HEK293T (cell line): Measurements from ENCODE around the gene IL1RAPL1.

ENCODE experiments used
- ARNT ChIP-seq: fragments of 450-650 bp; IDR thresholded peaks from 2 replicates; pipeline ENCODE4 v1.6.1; 2017; ENCODE audit warnings: mild to moderate bottlenecking
- ELF4 ChIP-seq: fragments of 450-650 bp; IDR thresholded peaks from 2 replicates; pipeline ENCODE4 v1.6.1; 2017; ENCODE audit warnings: antibody characterized with exemption
- FOXK2 ChIP-seq: fragments of 450-650 bp; IDR thresholded peaks from 2 replicates; pipeline ENCODE4 v1.6.1; 2016; ENCODE audit warnings: mild to moderate bottlenecking
- NFRKB ChIP-seq: fragments of 450-650 bp; IDR thresholded peaks from 2 replicates; pipeline ENCODE4 v1.6.1; 2016; ENCODE audit warnings: mild to moderate bottlenecking, moderate library complexity
- SP1 ChIP-seq: fragments of 450-650 bp; IDR thresholded peaks from 2 replicates; pipeline ENCODE4 v1.6.1; 2017
- ZNF384 ChIP-seq: fragments of 450-650 bp; IDR thresholded peaks from 2 replicates; pipeline ENCODE4 v1.6.1; 2016
- TF ChIP-seq, protein P1 (sequence below): fragments of 450-650 bp; IDR thresholded peaks from 2 replicates; pipeline ENCODE4 v1.6.1; 2016

DNA sequence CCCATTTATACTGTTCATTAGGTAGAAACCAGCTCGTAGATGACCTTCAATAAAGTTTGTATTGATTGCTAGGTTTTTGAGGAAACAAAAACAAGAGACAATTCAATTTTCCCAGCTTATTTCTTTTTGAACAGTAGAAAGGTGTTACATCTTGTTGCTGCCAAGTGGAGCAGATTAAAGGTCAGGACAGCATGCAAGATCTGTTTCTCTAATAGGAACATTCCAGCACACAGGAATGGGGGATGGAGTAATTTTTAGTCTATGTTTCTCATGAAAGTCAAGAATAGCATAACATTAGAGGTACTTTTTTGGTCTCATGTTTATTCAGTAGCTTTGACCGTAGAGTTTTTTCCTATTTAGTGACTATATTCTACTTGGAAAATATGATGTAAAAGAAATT is 132.4 kb downstream of the IL1RAPL1 start:
- no peak for TF ChIP-seq FOXK2
- TF ChIP-seq NFRKB = no peak
- no peak for TF ChIP-seq ZNF384
- no peak for TF ChIP-seq ARNT
- TF ChIP-seq ELF4 = no peak
- TF ChIP-seq, protein P1, sequence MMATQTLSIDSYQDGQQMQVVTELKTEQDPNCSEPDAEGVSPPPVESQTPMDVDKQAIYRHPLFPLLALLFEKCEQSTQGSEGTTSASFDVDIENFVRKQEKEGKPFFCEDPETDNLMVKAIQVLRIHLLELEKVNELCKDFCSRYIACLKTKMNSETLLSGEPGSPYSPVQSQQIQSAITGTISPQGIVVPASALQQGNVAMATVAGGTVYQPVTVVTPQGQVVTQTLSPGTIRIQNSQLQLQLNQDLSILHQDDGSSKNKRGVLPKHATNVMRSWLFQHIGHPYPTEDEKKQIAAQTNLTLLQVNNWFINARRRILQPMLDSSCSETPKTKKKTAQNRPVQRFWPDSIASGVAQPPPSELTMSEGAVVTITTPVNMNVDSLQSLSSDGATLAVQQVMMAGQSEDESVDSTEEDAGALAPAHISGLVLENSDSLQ = no peak
- TF ChIP-seq SP1 = no peak
